CD4-positive, alpha-beta T cell (primary cell): ENCODE results near the gene MAPKAP1. TPM values are rescaled to one million over a fixed set of nuclear protein-coding genes. Genes with fewer than 3 reads are reported as not detected.

Experiments used
- ATAC-seq: fragments of 200-7000 bp; cut with Tn5 transposase; one replicate; pipeline ENCODE4 v1.10.0; 2022; ENCODE audit warnings: mild to moderate bottlenecking; ENCODE audit not compliant: poor library complexity
- CTCF ChIA-PET: fragments of 350-600 bp; sonication (Branson Sonifier 250); formaldehyde crosslinking; loops from one replicate; lab custom pipeline; 2021; ENCODE audit warnings: antibody characterized with exemption, inconsistent platforms; lab: Charles Lee
- POLR2A ChIA-PET: fragments of 350-600 bp; sonication (Branson Sonifier 250); formaldehyde crosslinking; loops from one replicate; lab custom pipeline; 2021; ENCODE audit warnings: antibody characterized with exemption, inconsistent platforms; lab: Charles Lee
- DNase-seq, 14 experiments: peaks; one replicate each; pipeline ENCODE4 v3.0.0-alpha.2; 2013 to 2020; ENCODE audit warnings: mixed read lengths in 2 of 14
- H3K27ac ChIP-seq, 2 donors: one replicate each; pipeline versions ENCODE4 v1.5.1 to v1.7.0; 2013; ENCODE audit warnings: low read length in 2 of 2, low read depth in 1 of 2, mild to moderate bottlenecking in 1 of 2
- H3K27me3 ChIP-seq, 2 experiments: 1 replicate in 1 of 2; 2 replicates in 1 of 2; pipeline versions ENCODE4 v1.6.1 to v1.7.0; 2013; ENCODE audit warnings: low read length in 2 of 2, control low read depth in 1 of 2, mild to moderate bottlenecking in 1 of 2, moderate library complexity in 1 of 2; ENCODE audit not compliant: insufficient read depth in 2 of 2, control insufficient read depth in 1 of 2
- H3K36me3 ChIP-seq: one replicate; pipeline ENCODE4 v1.6.1; 2013; ENCODE audit warnings: low read length, control low read depth; ENCODE audit not compliant: insufficient read depth
- H3K4me1 ChIP-seq: one replicate; pipeline ENCODE4 v1.6.1; 2013; ENCODE audit warnings: low read length, control low read depth; ENCODE audit not compliant: insufficient read depth
- H3K4me3 ChIP-seq: one replicate; pipeline ENCODE4 v1.5.1; 2013; ENCODE audit warnings: mild to moderate bottlenecking, low read length, moderate library complexity
- H3K9me3 ChIP-seq, 2 experiments: 1 replicate in 1 of 2; 2 replicates in 1 of 2; pipeline versions ENCODE4 v1.6.1 to v1.7.0; 2013; ENCODE audit warnings: low read length in 2 of 2, mild to moderate bottlenecking in 2 of 2, control low read depth in 1 of 2, moderate library complexity in 1 of 2; ENCODE audit not compliant: control insufficient read depth in 1 of 2, insufficient read depth in 1 of 2
- H3K27ac Mint-ChIP-seq: one replicate; pipeline ENCODE4 v1.8.0; 2020; ENCODE audit warnings: mixed read lengths
- H3K27me3 Mint-ChIP-seq: one replicate; pipeline ENCODE4 v1.8.0; 2021; ENCODE audit warnings: mixed read lengths
- H3K36me3 Mint-ChIP-seq: one replicate; pipeline ENCODE4 v1.8.0; 2021; ENCODE audit warnings: low read depth, mixed read lengths
- H3K4me1 Mint-ChIP-seq: one replicate; pipeline ENCODE4 v1.8.0; 2021; ENCODE audit warnings: low read depth, mixed read lengths
- H3K4me3 Mint-ChIP-seq: one replicate; pipeline ENCODE4 v1.8.0; 2020; ENCODE audit warnings: mild to moderate bottlenecking, mixed read lengths
- H3K9me3 Mint-ChIP-seq: one replicate; pipeline ENCODE4 v1.8.0; 2020; ENCODE audit warnings: mixed read lengths
- CTCF ChIP-seq: fragments of 200-600 bp; IDR thresholded peaks from one replicate; pipeline ENCODE4 v1.8.0; 2022; ENCODE audit warnings: antibody characterized with exemption, mild to moderate bottlenecking
- intact Hi-C, 2 experiments: fragments of 100-400 bp; cut with DNase I in 1 of 2; cut with micrococcal nuclease in 1 of 2; formaldehyde crosslinking; loops; one replicate each; pipeline versions ENCODE4 v1.15.1 to v1.9.0; 2023 to 2025; cut with DNase I, micrococcal nuclease
- total RNA-seq, 174 experiments: library from RNA in 2 of 174; stranded (reverse) in 2 of 174; gene quantifications; one replicate each; pipeline ENCODE4 v1.2.3 and lab custom pipeline; 2021 to 2026

MAPKAP1 gene
- total RNA-seq, 2 experiments from 2014 or later, result 40.3 to 44.9 TPM

GRCh38 chr9:125611121-125611765 lies 95.8 kb downstream of the MAPKAP1 start:
- Histone ChIP-seq H3K9me3 (no peaks in the 10 kb centered on the region), H3K27me3 (no peaks in the 10 kb centered on the region), H3K4me1 (peaks cover 3% of the 10 kb centered on the region), H3K27ac (no peak overlapping the region), H3K36me3 (no peaks in the 10 kb centered on the region), H3K4me3 (no peak overlapping the region)
- Mint-ChIP-seq H3K9me3 (no peaks in the 10 kb centered on the region), H3K36me3 (no peaks in the 10 kb centered on the region), H3K4me1 (peaks cover 37% of the 10 kb centered on the region), H3K4me3 (no peak overlapping the region), H3K27me3 (no peaks in the 10 kb centered on the region), H3K27ac (no peak overlapping the region)
- ChIA-PET POLR2A (no interaction called here), CTCF (no interaction called here)
- TF ChIP-seq CTCF, result no peak
- intact Hi-C loops, result no loop called here
- ATAC-seq (no peak), DNase-seq (no peak)

GRCh38 chr9:125609744-125610143 lies 97.3 kb downstream of the MAPKAP1 start:
- Histone ChIP-seq H3K4me1 (peaks cover 3% of the 10 kb centered on the region), H3K27ac (no peak overlapping the region), H3K27me3 (no peaks in the 10 kb centered on the region), H3K9me3 (no peaks in the 10 kb centered on the region), H3K36me3 (no peaks in the 10 kb centered on the region), H3K4me3 (no peak overlapping the region)
- no peaks in the 10 kb centered on the region for H3K9me3 Mint-ChIP-seq
- peaks cover 39% of the 10 kb centered on the region for H3K4me1 Mint-ChIP-seq
- CTCF ChIA-PET, result no interaction called here
- H3K27me3 Mint-ChIP-seq, result no peaks in the 10 kb centered on the region
- H3K36me3 Mint-ChIP-seq, result no peaks in the 10 kb centered on the region
- TF ChIP-seq CTCF, result no peak
- no peak overlapping the region for H3K4me3 Mint-ChIP-seq
- DNase-seq (no peak), ATAC-seq (no peak)
- intact Hi-C loops, result no loop called here
- H3K27ac Mint-ChIP-seq, result no peak overlapping the region
- POLR2A ChIA-PET, result no interaction called here

GRCh38 chr9:125608489-125609224 lies 98.4 kb downstream of the MAPKAP1 start:
- H3K9me3 Mint-ChIP-seq, result no peaks in the 10 kb centered on the region
- Histone ChIP-seq H3K9me3 (no peaks in the 10 kb centered on the region), H3K4me1 (peaks cover 3% of the 10 kb centered on the region), H3K27ac (no peak overlapping the region), H3K27me3 (no peaks in the 10 kb centered on the region), H3K4me3 (no peak overlapping the region), H3K36me3 (no peaks in the 10 kb centered on the region)
- intact Hi-C loops, result no loop called here
- no peak for TF ChIP-seq CTCF
- no peak for DNase-seq
- ChIA-PET CTCF (no interaction called here), POLR2A (no interaction called here)
- H3K4me3 Mint-ChIP-seq, result no peak overlapping the region
- peaks cover 38% of the 10 kb centered on the region for H3K4me1 Mint-ChIP-seq
- H3K27me3 Mint-ChIP-seq, result no peaks in the 10 kb centered on the region
- no peaks in the 10 kb centered on the region for H3K36me3 Mint-ChIP-seq
- no peak overlapping the region for H3K27ac Mint-ChIP-seq
- no peak for ATAC-seq
